Panc1 (cell line): ENCODE results near the gene ASIC3.

Source experiments
- CTCF ChIP-seq: fragments of 450-650 bp; IDR thresholded peaks from 2 replicates; pipeline ENCODE4 v1.5.1; 2017; ENCODE audit warnings: mild to moderate bottlenecking
- POLR2AphosphoS5 ChIP-seq: IDR thresholded peaks from 2 replicates; pipeline ENCODE4 v1.6.1; 2012; ENCODE audit warnings: mild to moderate bottlenecking, low read depth, low read length, moderate library complexity
- REST ChIP-seq, 2 experiments: IDR thresholded peaks; 2 replicates each; pipeline ENCODE4 v1.6.1; 2011 to 2012; ENCODE audit warnings: low read depth in 2 of 2, control low read depth in 1 of 2, low read length in 1 of 2, mild to moderate bottlenecking in 1 of 2, moderate library complexity in 1 of 2; ENCODE audit not compliant: insufficient read depth in 1 of 2
- SIN3A ChIP-seq: IDR thresholded peaks from 2 replicates; pipeline ENCODE4 v1.6.1; 2012; ENCODE audit warnings: low read depth, mild to moderate bottlenecking, low read length, moderate library complexity, borderline replicate concordance; ENCODE audit not compliant: insufficient read depth
- TCF7L2 ChIP-seq: IDR thresholded peaks from 2 replicates; pipeline ENCODE4 v1.6.1; 2011; ENCODE audit warnings: mild to moderate bottlenecking, low read depth, low read length, inconsistent platforms

GRCh38 chr7:151008511-151009323 lies 39.6 kb upstream of the ASIC3 start:
- peak; percentile 97 for TF ChIP-seq CTCF
- no peak for TF ChIP-seq POLR2AphosphoS5
- TF ChIP-seq SIN3A: no peak
- no peak for TF ChIP-seq TCF7L2
- TF ChIP-seq REST (IDR thresholded peaks at IDR 0.05; ENCODE audit: insufficient read depth in 1 of 2, low read depth in 2 of 2, low read length in 1 of 2): no peak
